Muscle of leg (tissue), 11 donors: ENCODE data around the gene PACS2. TPM values are rescaled to one million over a fixed set of nuclear protein-coding genes. Genes with fewer than 3 reads are reported as not detected.

Experiments used
- DNase-seq: peaks from one replicate; pipeline ENCODE4 v3.0.0; 2013
- H3K27ac ChIP-seq: one replicate; pipeline ENCODE4 v1.5.1; 2013; ENCODE audit warnings: mild to moderate bottlenecking, low read length, control low read depth
- H3K27me3 ChIP-seq: one replicate; pipeline ENCODE4 v1.6.1; 2013; ENCODE audit warnings: low read length; ENCODE audit not compliant: control insufficient read depth, insufficient read depth
- H3K36me3 ChIP-seq: one replicate; pipeline ENCODE4 v1.6.1; 2013; ENCODE audit warnings: low read length; ENCODE audit not compliant: control insufficient read depth, insufficient read depth
- H3K4me1 ChIP-seq: one replicate; pipeline ENCODE4 v1.6.1; 2013; ENCODE audit warnings: low read length; ENCODE audit not compliant: control insufficient read depth, insufficient read depth
- H3K4me3 ChIP-seq: one replicate; pipeline ENCODE4 v1.5.1; 2013; ENCODE audit warnings: low read length, control low read depth
- H3K9me3 ChIP-seq: replicated peaks from 2 replicates; pipeline ENCODE4 v1.6.1; 2013; ENCODE audit warnings: low read depth, low read length; ENCODE audit not compliant: control insufficient read depth
- WGBS: methylation state at CpG from one replicate; pipeline ENCODE4 v1.1.5; 2013; ENCODE audit warnings: missing lambda C conversion rate; ENCODE audit not compliant: insufficient coverage; 5-methylcytosine and 5-hydroxymethylcytosine counted together
- polyA plus RNA-seq, 8 donors: library from polyadenylated mRNA; unstranded; fragments of 120-200 nt; gene quantifications; one replicate each; pipeline versions ENCODE4 v1.2.1 to v1.2.3, GENCODE V29; 2013; ENCODE audit warnings: inconsistent platforms in 1 of 8, low replicate concordance in 1 of 8; ENCODE audit not compliant: insufficient read length in 8 of 8, insufficient read depth in 1 of 8
- total RNA-seq: library from RNA; stranded (reverse); fragments of 120-200 nt; gene quantifications from one replicate; pipeline ENCODE4 v1.2.4, GENCODE V29; 2013

The PACS2 gene
- total and polyA plus RNA-seq, 9 donors = 66.2 to 110 (median 86.5) TPM

DNA sequence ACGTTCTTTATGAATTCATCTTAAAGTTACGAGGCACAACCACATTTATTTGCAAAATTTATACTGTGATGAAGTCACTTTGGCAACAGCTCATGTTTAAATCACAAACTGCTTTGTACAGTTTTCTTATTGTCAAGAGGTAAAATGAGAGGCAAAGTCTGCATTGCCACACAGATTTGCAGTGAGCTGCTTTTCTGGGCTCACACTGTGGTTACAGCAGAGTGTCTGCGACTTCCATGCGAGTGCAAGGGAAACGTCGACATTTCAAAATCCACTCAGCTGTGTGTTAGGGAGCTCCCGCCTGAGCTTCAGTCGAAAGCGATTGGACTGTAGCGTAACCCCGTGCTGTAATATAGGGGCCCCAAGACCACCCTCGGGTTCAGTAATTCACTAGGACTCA, 118.1 kb downstream of the PACS2 start:
- Histone ChIP-seq H3K9me3 (peaks cover 10% of the 10 kb centered on the region), H3K4me1 (no peaks in the 10 kb centered on the region), H3K4me3 (no peak overlapping the region), H3K27ac (no peak overlapping the region), H3K36me3 (peaks cover 22% of the 10 kb centered on the region), H3K27me3 (no peaks in the 10 kb centered on the region)
- WGBS = 70% methylated on average over 10 of the region's 12 CpGs
- no peak for DNase-seq

DNA sequence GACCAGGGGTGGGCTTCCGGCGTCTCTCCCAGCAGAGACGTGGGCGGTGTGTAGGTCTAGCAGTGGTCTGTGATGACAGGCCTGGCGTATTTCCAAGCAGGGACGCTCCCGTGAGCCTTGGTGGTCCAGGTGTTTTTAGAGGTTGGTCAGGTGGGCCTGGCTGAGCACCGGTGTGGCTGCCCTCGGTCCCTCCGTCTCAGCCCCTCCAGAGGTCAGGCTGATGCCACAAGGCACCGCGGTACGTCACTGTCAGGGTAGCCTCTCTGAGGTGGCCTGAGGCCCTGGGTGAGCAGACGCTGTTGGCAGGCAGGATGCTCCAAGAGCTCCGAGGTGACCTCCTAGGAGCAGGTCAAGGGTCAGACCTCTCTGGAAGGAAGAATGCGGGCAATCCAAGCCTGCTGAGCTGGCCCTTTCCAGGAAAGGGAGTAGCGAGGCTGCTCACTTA, 118.6 kb downstream of the PACS2 start:
- peaks cover 24% of the 10 kb centered on the region for H3K36me3 ChIP-seq
- H3K27ac ChIP-seq = no peak overlapping the region
- no peaks in the 10 kb centered on the region for H3K4me1 ChIP-seq
- no peak overlapping the region for H3K4me3 ChIP-seq
- H3K27me3 ChIP-seq = no peaks in the 10 kb centered on the region
- DNase-seq = no peak
- H3K9me3 ChIP-seq = peaks cover 10% of the 10 kb centered on the region
- 69% methylated on average over 16 of the region's 17 CpGs for WGBS

DNA sequence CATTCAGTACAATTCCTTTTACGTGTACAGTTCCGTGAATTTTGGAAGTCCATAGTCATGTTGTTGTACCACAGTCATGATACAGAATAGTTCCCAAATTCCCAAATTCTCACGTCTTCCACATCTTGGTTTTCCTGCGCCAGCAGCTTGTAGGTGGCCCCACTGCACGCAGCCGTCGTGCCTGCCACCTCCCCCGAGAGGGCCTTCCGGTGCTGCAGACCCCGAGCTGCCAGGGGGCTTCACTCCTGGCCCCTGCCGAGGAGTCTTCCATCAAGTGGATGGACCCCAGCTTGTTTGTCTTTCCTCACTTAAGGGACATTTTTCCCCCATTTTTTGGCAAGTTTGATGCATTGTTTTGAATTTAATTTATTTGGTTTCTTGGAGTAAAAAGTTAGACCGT, 121.9 kb downstream of the PACS2 start:
- Histone ChIP-seq H3K36me3 (peaks cover 45% of the 10 kb centered on the region), H3K9me3 (peaks cover 7% of the 10 kb centered on the region), H3K4me3 (no peak overlapping the region), H3K27me3 (no peaks in the 10 kb centered on the region), H3K4me1 (peaks cover 9% of the 10 kb centered on the region), H3K27ac (no peak overlapping the region)
- no peak for DNase-seq
- WGBS = 79% methylated on average over 10 of the region's 12 CpGs

DNA sequence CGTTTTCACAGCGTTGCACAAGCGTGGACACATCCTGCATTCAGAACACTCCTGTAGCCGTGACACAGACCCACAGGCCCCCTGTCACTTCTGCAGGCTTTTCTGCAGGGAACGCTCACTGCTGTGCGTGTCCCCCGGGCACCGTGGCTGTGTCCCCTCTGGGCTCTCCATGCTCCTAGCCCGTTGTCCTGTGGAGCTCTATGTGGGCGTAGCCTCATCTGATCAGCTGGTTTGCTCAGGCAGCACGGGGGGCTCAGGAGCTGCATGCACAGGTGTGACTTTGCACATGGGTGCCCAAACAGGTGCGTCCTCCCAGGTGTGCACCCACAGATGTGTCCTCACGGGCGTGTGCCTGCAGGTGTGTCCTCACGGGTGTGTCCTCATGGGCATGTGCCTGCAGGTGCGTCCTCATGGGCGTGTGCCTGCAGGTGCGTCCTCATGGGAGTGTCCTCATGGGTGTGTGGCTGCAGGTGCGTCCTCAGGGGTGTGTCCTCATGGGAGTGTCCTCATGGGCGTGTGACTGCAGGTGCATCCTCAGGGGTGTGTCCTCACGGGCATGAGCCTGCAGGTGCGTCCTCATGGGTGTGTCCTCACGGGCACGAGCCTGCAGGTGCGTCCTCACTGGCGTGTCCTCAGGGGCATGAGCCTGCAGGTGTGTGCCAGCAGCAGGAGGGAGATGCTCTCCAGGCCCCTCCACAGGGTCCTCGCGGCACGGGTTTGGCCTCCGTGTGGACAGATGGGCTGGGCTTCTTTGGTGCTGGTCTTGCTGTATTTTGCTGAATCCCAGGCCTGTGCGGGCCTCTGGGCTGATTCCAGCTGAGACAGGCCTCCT, 122.6 kb downstream of the PACS2 start:
- Histone ChIP-seq H3K9me3 (peaks cover 5% of the 10 kb centered on the region), H3K4me3 (no peak overlapping the region), H3K36me3 (peaks cover 42% of the 10 kb centered on the region), H3K4me1 (peaks cover 9% of the 10 kb centered on the region), H3K27ac (no peak overlapping the region), H3K27me3 (no peaks in the 10 kb centered on the region)
- WGBS = 89% methylated on average over 29 of the region's 31 CpGs
- no peak for DNase-seq

DNA sequence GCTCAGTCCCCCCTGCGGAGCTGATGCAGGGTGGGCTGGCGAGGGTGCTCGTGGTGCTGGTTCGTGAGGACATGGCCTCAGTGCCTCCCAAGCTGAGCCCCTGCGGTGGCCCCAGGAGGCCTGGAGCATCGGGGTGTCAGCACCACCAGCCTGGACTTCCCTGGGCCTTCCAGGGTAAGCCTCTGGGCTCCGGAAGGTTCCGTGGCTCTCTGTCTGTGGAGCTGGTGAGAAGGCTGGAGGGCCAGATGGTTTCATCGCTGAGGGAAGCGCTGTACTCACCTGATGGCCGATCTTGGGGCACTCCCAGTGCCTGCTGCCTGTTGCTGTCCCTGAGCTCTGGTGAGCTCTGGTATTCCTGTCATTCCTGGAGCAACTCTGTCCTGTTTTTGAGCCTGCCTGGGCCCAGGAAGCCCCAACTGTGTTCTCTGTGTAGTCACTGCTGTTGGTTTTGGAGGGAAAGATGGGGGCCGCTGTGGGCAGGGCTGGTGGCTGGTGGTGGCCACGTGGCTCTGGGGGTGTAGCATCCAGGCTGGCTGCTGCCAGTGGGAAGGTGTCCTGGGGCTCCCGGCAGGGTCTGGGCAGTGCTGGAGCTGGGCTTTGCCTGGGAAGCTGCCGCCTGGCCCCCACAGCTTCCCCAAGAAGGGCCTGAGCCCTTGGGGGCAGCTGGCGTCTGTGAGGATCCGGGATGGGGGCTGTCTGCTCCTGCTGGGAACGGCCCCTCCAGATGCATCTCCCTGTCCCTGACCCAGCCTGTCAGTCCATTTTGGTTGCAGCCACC, 123.4 kb downstream of the PACS2 start:
- WGBS = 91% methylated on average over 15 of the region's 18 CpGs
- peaks cover 50% of the 10 kb centered on the region for H3K36me3 ChIP-seq
- peaks cover 9% of the 10 kb centered on the region for H3K4me1 ChIP-seq
- H3K4me3 ChIP-seq = no peak overlapping the region
- no peak for DNase-seq
- no peak overlapping the region for H3K27ac ChIP-seq
- H3K27me3 ChIP-seq = no peaks in the 10 kb centered on the region
- peaks cover 5% of the 10 kb centered on the region for H3K9me3 ChIP-seq

DNA sequence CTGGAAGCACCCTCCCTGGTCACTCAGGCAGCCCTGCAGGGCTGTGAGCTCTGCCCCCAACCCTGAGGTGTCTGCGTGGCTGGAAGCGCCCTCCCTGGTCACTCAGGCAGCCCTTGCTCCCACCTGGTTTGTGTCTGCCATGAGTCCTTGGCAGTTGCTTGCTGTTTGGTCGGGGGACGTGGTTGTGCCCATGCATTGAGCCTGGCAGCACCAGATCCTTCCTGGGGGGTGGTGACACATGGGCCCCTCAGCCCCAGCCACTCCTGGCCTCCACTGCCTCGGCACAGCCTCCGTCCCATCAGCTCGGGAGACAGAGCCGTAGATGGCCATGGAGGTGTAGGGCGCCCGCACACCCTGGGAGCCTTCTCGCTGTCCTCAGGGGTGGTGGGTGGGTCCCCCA, 124.6 kb downstream of the PACS2 start:
- peaks cover 9% of the 10 kb centered on the region for H3K4me1 ChIP-seq
- H3K27me3 ChIP-seq = no peaks in the 10 kb centered on the region
- no peak overlapping the region for H3K27ac ChIP-seq
- DNase-seq = no peak
- H3K4me3 ChIP-seq = no peak overlapping the region
- peaks cover 55% of the 10 kb centered on the region for H3K36me3 ChIP-seq
- WGBS = 91% methylated on average over 7 of the region's 11 CpGs
- H3K9me3 ChIP-seq = peaks cover 5% of the 10 kb centered on the region

DNA sequence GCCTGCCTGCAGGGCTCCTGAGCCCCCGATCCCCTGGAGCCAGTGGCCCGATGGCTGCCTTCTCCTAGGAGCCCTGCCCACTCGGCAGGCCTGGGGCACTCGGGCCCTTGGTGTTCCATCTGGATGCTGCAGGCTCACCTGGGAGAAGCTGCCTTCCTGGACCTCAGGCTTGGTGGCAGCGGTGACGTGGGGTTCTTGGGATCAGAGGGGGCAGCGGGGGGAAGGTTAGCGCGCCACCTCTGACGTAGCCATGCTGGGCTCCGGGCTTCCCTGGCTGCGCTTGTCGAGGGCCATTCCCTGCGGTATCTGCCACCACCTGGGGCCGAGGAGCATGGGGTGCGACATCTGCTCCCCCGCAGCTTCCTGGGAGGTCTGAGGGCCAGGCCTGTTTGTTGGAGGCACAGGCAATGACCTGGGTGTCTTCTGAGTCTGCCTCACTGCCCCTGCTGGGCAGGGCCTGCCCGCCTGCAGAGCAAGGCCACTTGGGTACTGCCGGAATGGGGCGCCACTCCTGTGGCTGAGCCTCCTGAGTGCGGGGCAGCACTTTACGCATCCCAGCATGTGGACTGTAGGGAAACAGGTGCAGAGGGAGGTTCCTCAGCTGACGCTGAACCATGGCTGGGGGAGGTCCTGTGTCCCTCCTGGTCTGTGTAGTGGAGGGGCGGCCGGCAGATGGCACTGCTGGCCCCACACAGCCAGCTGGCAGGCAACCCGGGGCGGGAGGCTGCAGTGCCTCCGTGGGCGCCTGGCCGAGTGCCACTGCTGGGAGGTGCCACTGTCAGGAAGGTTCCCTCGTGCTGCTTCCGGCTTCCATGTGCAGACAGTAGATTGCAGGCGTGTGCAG, 125.4 kb downstream of the PACS2 start:
- no peak for DNase-seq
- H3K27ac ChIP-seq = no peak overlapping the region
- H3K4me1 ChIP-seq = peaks cover 9% of the 10 kb centered on the region
- 79% methylated on average over 30 of the region's 33 CpGs for WGBS
- peaks cover 5% of the 10 kb centered on the region for H3K9me3 ChIP-seq
- no peak overlapping the region for H3K4me3 ChIP-seq
- H3K27me3 ChIP-seq = no peaks in the 10 kb centered on the region
- peaks cover 55% of the 10 kb centered on the region for H3K36me3 ChIP-seq

DNA sequence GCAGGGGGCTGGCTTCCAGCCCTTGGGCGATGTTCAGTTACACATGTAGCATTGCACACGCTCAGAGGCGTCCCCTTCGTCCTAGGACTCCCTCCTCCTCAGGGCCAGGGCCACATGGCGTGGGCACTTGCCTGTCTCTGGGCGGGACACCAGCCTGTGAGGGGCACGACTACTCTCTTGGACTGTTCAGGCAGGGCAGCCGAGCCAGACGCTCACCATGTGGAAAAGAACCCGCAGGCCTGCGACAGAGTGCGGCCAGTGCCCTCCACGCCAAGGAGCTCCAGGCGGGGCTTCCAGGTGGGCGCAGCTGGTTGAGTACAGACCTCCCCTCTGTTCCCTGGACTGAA, 126.0 kb downstream of the PACS2 start:
- H3K4me3 ChIP-seq = no peak overlapping the region
- WGBS = 90% methylated on average over 15 of the region's 15 CpGs
- H3K27ac ChIP-seq = no peak overlapping the region
- H3K27me3 ChIP-seq = no peaks in the 10 kb centered on the region
- H3K36me3 ChIP-seq = peaks cover 56% of the 10 kb centered on the region
- H3K4me1 ChIP-seq = peaks cover 9% of the 10 kb centered on the region
- H3K9me3 ChIP-seq = peaks cover 3% of the 10 kb centered on the region
- DNase-seq = no peak

DNA sequence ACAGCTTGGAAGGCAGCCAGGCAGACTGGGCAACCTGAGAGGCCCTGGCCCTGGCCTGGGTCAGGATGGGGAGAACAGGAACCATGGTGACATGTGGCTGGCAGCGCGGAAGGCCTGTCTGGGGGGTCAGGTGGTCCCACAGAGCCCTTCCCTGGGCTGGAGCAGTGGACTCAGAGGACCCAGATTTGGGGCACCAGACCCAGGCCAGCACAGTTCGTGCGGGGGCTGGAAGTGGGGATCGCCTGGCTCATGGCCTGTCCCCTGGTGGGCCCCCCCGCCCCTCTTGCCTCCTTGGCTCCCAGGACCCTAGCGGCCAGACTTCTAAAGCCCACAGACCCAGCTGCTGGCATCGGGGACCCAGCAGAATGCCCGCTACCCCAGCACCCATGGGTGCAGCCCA, 126.4 kb downstream of the PACS2 start:
- WGBS = 89% methylated on average over 9 of the region's 9 CpGs

DNA sequence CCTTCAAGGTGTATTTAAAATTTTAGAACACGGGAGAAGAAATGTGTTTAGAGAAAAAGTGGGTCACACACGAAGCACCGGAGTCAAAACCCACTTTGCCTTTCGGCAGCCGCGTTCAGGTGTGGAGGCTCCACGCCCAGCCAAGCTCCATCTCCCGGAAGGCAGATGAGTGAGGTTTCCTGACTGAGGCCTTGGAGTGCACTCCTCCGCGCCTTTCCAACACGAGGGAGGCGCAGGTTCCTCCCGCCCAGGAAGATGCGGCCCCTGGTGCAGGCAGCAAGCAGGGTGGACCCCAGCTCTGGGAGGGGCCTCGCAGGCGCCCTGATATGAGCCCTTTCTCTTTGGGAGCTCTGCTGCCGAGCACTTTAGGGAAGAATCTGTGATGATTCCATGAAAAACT, 127.6 kb downstream of the PACS2 start:
- no peak for DNase-seq
- H3K27ac ChIP-seq = no peak overlapping the region
- no peaks in the 10 kb centered on the region for H3K27me3 ChIP-seq
- H3K9me3 ChIP-seq = no peaks in the 10 kb centered on the region
- peaks cover 67% of the 10 kb centered on the region for H3K36me3 ChIP-seq
- peaks cover 20% of the 10 kb centered on the region for H3K4me1 ChIP-seq
- no peak overlapping the region for H3K4me3 ChIP-seq
- 78% methylated on average over 16 of the region's 17 CpGs for WGBS

More for the DNA sequence above, 126.4 kb downstream of the PACS2 start:
- peaks cover 61% of the 10 kb centered on the region for H3K36me3 ChIP-seq
- H3K4me3 ChIP-seq = no peak overlapping the region
- no peaks in the 10 kb centered on the region for H3K9me3 ChIP-seq
- DNase-seq = no peak
- H3K27me3 ChIP-seq = no peaks in the 10 kb centered on the region
- H3K4me1 ChIP-seq = peaks cover 9% of the 10 kb centered on the region
- H3K27ac ChIP-seq = no peak overlapping the region
